Calu3 (cell line): ENCODE data around the gene RBBP5. TPM values are rescaled to one million over a fixed set of nuclear protein-coding genes. Genes with fewer than 3 reads are reported as not detected.

Experiments
- BruUV-seq: library from RNA; stranded (reverse); fragments of 400-500 nt; replicated peaks from 2 replicates; lab custom pipeline; 2021; lab: Mats Ljungman, UMichigan
- CTCF ChIA-PET: fragments of 300-600 bp; sonication (Branson Sonifier 250); formaldehyde crosslinking; loops from one replicate; lab custom pipeline; 2022; ENCODE audit warnings: antibody characterized with exemption; lab: Charles Lee
- DNase-seq: peaks from one replicate; pipeline ENCODE4 v3.0.0; 2022
- H3K27ac Mint-ChIP-seq: one replicate; pipeline ENCODE4 v1.8.0; 2022; ENCODE audit warnings: mixed read lengths; ENCODE audit not compliant: unreplicated experiment
- H3K27me3 Mint-ChIP-seq: one replicate; pipeline ENCODE4 v1.8.0; 2022; ENCODE audit warnings: mixed read lengths; ENCODE audit not compliant: unreplicated experiment
- H3K36me3 Mint-ChIP-seq: one replicate; pipeline ENCODE4 v1.8.0; 2022; ENCODE audit warnings: mild to moderate bottlenecking, moderate library complexity, mixed read lengths; ENCODE audit not compliant: insufficient read depth, unreplicated experiment
- H3K4me1 Mint-ChIP-seq: one replicate; pipeline ENCODE4 v1.8.0; 2022; ENCODE audit warnings: mild to moderate bottlenecking, low read depth, mixed read lengths; ENCODE audit not compliant: unreplicated experiment
- H3K4me3 Mint-ChIP-seq: one replicate; pipeline ENCODE4 v1.8.0; 2022; ENCODE audit warnings: mild to moderate bottlenecking, low read depth, moderate library complexity, mixed read lengths; ENCODE audit not compliant: unreplicated experiment
- H3K9me3 Mint-ChIP-seq: one replicate; pipeline ENCODE4 v1.8.0; 2022; ENCODE audit warnings: low read depth, mixed read lengths; ENCODE audit not compliant: unreplicated experiment
- CTCF ChIP-seq: fragments of 200-600 bp; IDR thresholded peaks from one replicate; pipeline ENCODE4 v1.8.0; 2022; ENCODE audit warnings: antibody characterized with exemption; ENCODE audit not compliant: unreplicated experiment
- intact Hi-C: fragments of 100-400 bp; cut with micrococcal nuclease; formaldehyde crosslinking; loops from one replicate; pipeline ENCODE4 v1.10.0; 2022; ENCODE audit not compliant: unreplicated experiment
- total RNA-seq: library from RNA; stranded (reverse); gene quantifications from 2 replicates; pipeline ENCODE4 v1.2.3, GENCODE V29; 2022

RBBP5 gene
- total RNA-seq, 1 experiment from 2014 or later: 22.0 TPM

GRCh38 chr1:205067031-205067430, 54.7 kb downstream of the RBBP5 start:
- intact Hi-C loops: no loop called here
- H3K27ac Mint-ChIP-seq: no peak overlapping the region
- no peaks in the 10 kb centered on the region for H3K9me3 Mint-ChIP-seq
- no peaks in the 10 kb centered on the region for H3K4me1 Mint-ChIP-seq
- no peak for DNase-seq
- no peak for TF ChIP-seq CTCF
- peaks cover 47% of the 10 kb centered on the region for H3K27me3 Mint-ChIP-seq
- BruUV-seq: no TSS peak
- CTCF ChIA-PET: no interaction called here
- H3K4me3 Mint-ChIP-seq: no peak overlapping the region
- H3K36me3 Mint-ChIP-seq: no peaks in the 10 kb centered on the region

- Mint-ChIP-seq H3K4me1 (no peaks in the 10 kb centered on the region), H3K36me3 (no peaks in the 10 kb centered on the region), H3K27me3 (peaks cover 47% of the 10 kb centered on the region), H3K27ac (no peak overlapping the region), H3K9me3 (no peaks in the 10 kb centered on the region), H3K4me3 (no peak overlapping the region)
- BruUV-seq: no TSS peak
- intact Hi-C loops: no loop called here
- TF ChIP-seq CTCF: no peak
- CTCF ChIA-PET: interaction anchor here (1.2 kb wide), 1 partner anchor 74 kb away, joined by 4 read pairs; no protein-coding TSS in a partner anchor
- DNase-seq: no peak
Observed at GRCh38 chr1:205066141-205066818, 55.5 kb downstream of the RBBP5 start.

GRCh38 chr1:205065666-205066065, 56.1 kb downstream of the RBBP5 start:
- no peak overlapping the region for H3K4me3 Mint-ChIP-seq
- CTCF ChIA-PET: interaction anchor here (1.2 kb wide), 1 partner anchor 73 kb away, joined by 4 read pairs; no protein-coding TSS in a partner anchor
- no peaks in the 10 kb centered on the region for H3K4me1 Mint-ChIP-seq
- H3K27me3 Mint-ChIP-seq: peaks cover 47% of the 10 kb centered on the region
- no peaks in the 10 kb centered on the region for H3K36me3 Mint-ChIP-seq
- no peaks in the 10 kb centered on the region for H3K9me3 Mint-ChIP-seq
- no peak for DNase-seq
- no peak overlapping the region for H3K27ac Mint-ChIP-seq
- intact Hi-C loops: no loop called here
- no peak for TF ChIP-seq CTCF
- no TSS peak for BruUV-seq

- no peak for TF ChIP-seq CTCF
- Mint-ChIP-seq H3K36me3 (no peaks in the 10 kb centered on the region), H3K9me3 (no peaks in the 10 kb centered on the region), H3K4me3 (no peak overlapping the region), H3K27ac (no peak overlapping the region), H3K27me3 (peaks cover 47% of the 10 kb centered on the region), H3K4me1 (no peaks in the 10 kb centered on the region)
- no peak for DNase-seq
- intact Hi-C loops: no loop called here
- BruUV-seq: no TSS peak
- CTCF ChIA-PET: no interaction called here
Observed at GRCh38 chr1:205064741-205065316, 56.9 kb downstream of the RBBP5 start.
